HCT116 (cell line): ENCODE data around the gene RNF180. TPM values are rescaled to one million over a fixed set of nuclear protein-coding genes. Genes with fewer than 3 reads are reported as not detected.

Source experiments
- ATAC-seq: fragments of 200-7000 bp; cut with Tn5 transposase; 2 replicates; pipeline ENCODE4 v1.9.1; 2020; ENCODE audit warnings: mild to moderate bottlenecking, moderate library complexity
- BruUV-seq: library from RNA; stranded (reverse); fragments of 400-500 nt; replicated peaks from 2 replicates; lab custom pipeline; 2021; lab: Mats Ljungman, UMichigan
- CTCF ChIA-PET: fragments of 300-600 bp; sonication (Branson Sonifier 250); formaldehyde crosslinking; loops from one replicate; lab custom pipeline; 2021; ENCODE audit warnings: antibody characterized with exemption; lab: Charles Lee
- POLR2A ChIA-PET: fragments of 300-600, 350-600 bp; sonication (Branson Sonifier 250); formaldehyde crosslinking; loops from one replicate; lab custom pipeline; 2021; ENCODE audit warnings: antibody characterized with exemption; lab: Charles Lee
- RAD21 ChIA-PET, 2 experiments: fragments of 300-600 bp; sonication (Branson Sonifier 250); formaldehyde crosslinking; loops; one replicate each; lab custom pipeline; 2023; ENCODE audit warnings: low total read pairs in 2 of 2; ENCODE audit not compliant: uncharacterized antibody in 2 of 2, unreplicated experiment in 2 of 2, low non-redundant PET in 1 of 2; lab: Charles Lee
- DNase-seq: peaks from one replicate; pipeline ENCODE4 v3.0.0-alpha.2; 2010; ENCODE audit warnings: low read depth, low spot score
- H2AFZ ChIP-seq: fragments of 200-600 bp; shearing (Covaris generic), sonication (generic); 2 replicates; pipeline ENCODE4 v1.6.1; 2017; ENCODE audit warnings: low read depth, mixed run types, mixed read lengths, antibody characterized with exemption, low read length; ENCODE audit not compliant: poor library complexity, severe bottlenecking
- H3K27ac ChIP-seq: 2 replicates; pipeline ENCODE4 v1.5.1; 2012; ENCODE audit warnings: low read depth, low read length
- H3K27me3 ChIP-seq: fragments of 200-600 bp; sonication (generic); 2 replicates; pipeline ENCODE4 v1.6.1; 2016; ENCODE audit warnings: mixed run types, low read length, mixed read lengths; ENCODE audit not compliant: insufficient read depth
- H3K36me3 ChIP-seq, 2 experiments: fragments of 200-500 bp in 1 of 2; fragments of 200-600 bp in 1 of 2; sonication (Bioruptor generic) in 1 of 2; sonication (generic) in 1 of 2; 2 replicates each; pipeline versions ENCODE4 v1.5.1 to v1.6.1; 2014 to 2016; ENCODE audit warnings: low read length in 2 of 2, inconsistent platforms in 1 of 2, mixed read lengths in 1 of 2, mixed run types in 1 of 2; ENCODE audit not compliant: insufficient read depth in 2 of 2, control insufficient read depth in 1 of 2
- H3K4me1 ChIP-seq, 2 experiments: fragments of 200-600 bp in 1 of 2; sonication (generic) in 1 of 2; 2 replicates each; pipeline versions ENCODE4 v1.5.1 to v1.6.1; 2012 to 2017; ENCODE audit warnings: low read length in 2 of 2, inconsistent platforms in 1 of 2, mild to moderate bottlenecking in 1 of 2, mixed read lengths in 1 of 2, mixed run types in 1 of 2, moderate library complexity in 1 of 2; ENCODE audit not compliant: insufficient read depth in 2 of 2, control insufficient read depth in 1 of 2
- H3K4me2 ChIP-seq: fragments of 200-600 bp; sonication (generic); 2 replicates; pipeline ENCODE4 v1.6.1; 2017; ENCODE audit warnings: mixed run types, low read length, mixed read lengths
- H3K4me3 ChIP-seq, 2 experiments: fragments of 200-600 bp in 1 of 2; sonication (generic) in 1 of 2; replicated peaks in 1 of 2; 2 replicates each; pipeline ENCODE4 v1.5.1; 2011 to 2016; ENCODE audit warnings: low read length in 2 of 2, control low read depth in 1 of 2, low read depth in 1 of 2, mild to moderate bottlenecking in 1 of 2, mixed read lengths in 1 of 2, mixed run types in 1 of 2
- H3K79me2 ChIP-seq: fragments of 200-600 bp; sonication (generic); 2 replicates; pipeline ENCODE4 v1.6.1; 2017; ENCODE audit warnings: mild to moderate bottlenecking, mixed run types, low read length, moderate library complexity, mixed read lengths; ENCODE audit not compliant: insufficient read depth
- H3K9ac ChIP-seq: fragments of 200-600 bp; sonication (generic); 2 replicates; pipeline ENCODE4 v1.6.1; 2016; ENCODE audit warnings: low read length, mixed read lengths
- H3K9me2 ChIP-seq: fragments of 200-600 bp; sonication (generic), shearing (Covaris generic); 2 replicates; pipeline ENCODE4 v1.6.1; 2017; ENCODE audit warnings: mixed run types, mild to moderate bottlenecking, moderate library complexity; ENCODE audit not compliant: insufficient read depth
- H3K9me3 ChIP-seq, 2 experiments: fragments of 200-500 bp in 1 of 2; fragments of 200-600 bp in 1 of 2; sonication (Bioruptor generic) in 1 of 2; sonication (generic) in 1 of 2; 2 replicates each; pipeline ENCODE4 v1.6.1; 2014 to 2017; ENCODE audit warnings: low read length in 2 of 2, mixed read lengths in 2 of 2, inconsistent platforms in 1 of 2, low read depth in 1 of 2, mild to moderate bottlenecking in 1 of 2, mixed run types in 1 of 2, moderate library complexity in 1 of 2; ENCODE audit not compliant: control insufficient read depth in 1 of 2, insufficient read depth in 1 of 2
- H4K20me1 ChIP-seq: fragments of 200-600 bp; sonication (generic), shearing (Covaris generic); 2 replicates; pipeline ENCODE4 v1.6.1; 2017; ENCODE audit warnings: mixed run types, mild to moderate bottlenecking, moderate library complexity; ENCODE audit not compliant: insufficient read depth
- CEBPB ChIP-seq: IDR thresholded peaks from 2 replicates; pipeline ENCODE4 v1.6.1; 2012; ENCODE audit warnings: low read depth
- POLR2AphosphoS5 ChIP-seq: IDR thresholded peaks from 2 replicates; pipeline ENCODE4 v1.6.1; 2011; ENCODE audit warnings: mild to moderate bottlenecking, low read depth, low read length, moderate library complexity
- RAD21 ChIP-seq: IDR thresholded peaks from 2 replicates; pipeline ENCODE4 v1.6.1; 2012; ENCODE audit warnings: low read depth, mild to moderate bottlenecking
- REST ChIP-seq: IDR thresholded peaks from 2 replicates; pipeline ENCODE4 v1.6.1; 2012; ENCODE audit warnings: low read depth
- SRF ChIP-seq: IDR thresholded peaks from 2 replicates; pipeline ENCODE4 v1.6.1; 2012; ENCODE audit warnings: low read depth
- YY1 ChIP-seq: IDR thresholded peaks from 2 replicates; pipeline ENCODE4 v1.6.1; 2011; ENCODE audit warnings: low read length, low read depth, moderate library complexity, mild to moderate bottlenecking; ENCODE audit not compliant: insufficient replicate concordance; ENCODE audit errors: extremely low read depth
- ZNF274 ChIP-seq: fragments of 200-500 bp; sonication (Bioruptor generic); IDR thresholded peaks from 2 replicates; pipeline ENCODE4 v1.6.1; 2014; ENCODE audit warnings: mild to moderate bottlenecking, low read depth, low read length, inconsistent platforms
- intact Hi-C: fragments of 100-400 bp; cut with micrococcal nuclease; formaldehyde crosslinking; loops from 2 replicates; pipeline ENCODE4 v1.10.0; 2022
- total RNA-seq: library from RNA; stranded (reverse); gene quantifications from one replicate; pipeline ENCODE4 v1.2.1, GENCODE V29; 2021; ENCODE audit not compliant: unreplicated experiment

The RNF180 gene
- total RNA-seq, 1 experiment from 2014 or later, result not detected

GRCh38 chr5:64318175-64318574 is 152.5 kb downstream of the RNF180 start:
- ChIA-PET RAD21 (no interaction called here), POLR2A (no interaction called here), CTCF (no interaction called here)
- DNase-seq (no peak), ATAC-seq (no peak)
- H3K9me3 ChIP-seq, result peaks cover 0 to 5% of the 10 kb centered on the region in 2 experiments; a peak in 1 of 4 replicates
- H3K4me2 ChIP-seq, result no peak overlapping the region
- no TSS peak for BruUV-seq
- no peak overlapping the region for H3K9ac ChIP-seq
- no peaks in the 10 kb centered on the region for H3K27me3 ChIP-seq
- no peaks in the 10 kb centered on the region for H3K4me1 ChIP-seq
- no peaks in the 10 kb centered on the region for H3K79me2 ChIP-seq
- no peaks in the 10 kb centered on the region for H3K9me2 ChIP-seq
- H4K20me1 ChIP-seq, result no peaks in the 10 kb centered on the region
- no peak overlapping the region for H3K4me3 ChIP-seq
- TF ChIP-seq REST (no peak), POLR2AphosphoS5 (no peak), CEBPB (no peak), RAD21 (no peak), YY1 (no peak), ZNF274 (no peak), SRF (no peak)
- intact Hi-C loops, result no loop called here
- no peaks in the 10 kb centered on the region for H3K36me3 ChIP-seq
- H3K27ac ChIP-seq, result no peak overlapping the region
- no peak overlapping the region for H2AFZ ChIP-seq
